ENCODE results near the gene HOXB3.
A peak's percentile ranks its signal among the peaks of the same experiment; 100 is the strongest.

GRCh38 chr17:48549914-48550501 is 40.0 kb downstream of the HOXB3 start:
- TF ChIP-seq EZH2phosphoT487 (IDR thresholded peaks at IDR 0.05) (no peak), CTCF (IDR thresholded peaks at IDR 0.05) (peak; percentile 44), EZH2 (IDR thresholded peaks at IDR 0.05) (no peak)

All from neural progenitor cell (in vitro differentiated cells).